OCI-LY7 (cell line): ENCODE data around the gene UHRF1. TPM values are rescaled to one million over a fixed set of nuclear protein-coding genes. Genes with fewer than 3 reads are reported as not detected.

Experiments used
- BruUV-seq: library from RNA; stranded (reverse); fragments of 400-500 nt; replicated peaks from 2 replicates; lab custom pipeline; 2021; lab: Mats Ljungman, UMichigan
- CTCF ChIA-PET: fragments of 300-600 bp; sonication (Branson Sonifier 250); formaldehyde crosslinking; loops from one replicate; lab custom pipeline; 2022; ENCODE audit warnings: antibody characterized with exemption; ENCODE audit not compliant: unreplicated experiment; lab: Charles Lee
- POLR2A ChIA-PET: fragments of 300-600 bp; sonication (Branson Sonifier 250); formaldehyde crosslinking; loops from one replicate; lab custom pipeline; 2022; ENCODE audit warnings: antibody characterized with exemption; lab: Charles Lee
- DNase-seq: peaks from one replicate; pipeline ENCODE4 v3.0.0-alpha.2; 2015; ENCODE audit warnings: low spot score
- H2AFZ ChIP-seq: fragments of 200-600 bp; sonication (generic), shearing (Covaris generic); 2 replicates; pipeline ENCODE4 v1.6.1; 2014; ENCODE audit warnings: mild to moderate bottlenecking, antibody characterized with exemption, low read length, moderate library complexity
- H3K27ac ChIP-seq: fragments of 200-600 bp; sonication (generic); 2 replicates; pipeline ENCODE4 v1.5.1; 2014; ENCODE audit warnings: mixed run types, low read depth, mild to moderate bottlenecking, moderate library complexity, low read length, inconsistent platforms; ENCODE audit not compliant: poor library complexity, severe bottlenecking
- H3K36me3 ChIP-seq: fragments of 200-600 bp; sonication (generic); 2 replicates; pipeline ENCODE4 v1.6.1; 2014; ENCODE audit warnings: mild to moderate bottlenecking, antibody characterized with exemption, low read length, moderate library complexity, mixed read lengths; ENCODE audit not compliant: insufficient read depth
- H3K4me1 ChIP-seq: fragments of 200-600 bp; sonication (generic); 2 replicates; pipeline ENCODE4 v1.5.1; 2014; ENCODE audit warnings: mild to moderate bottlenecking, low read length; ENCODE audit not compliant: insufficient read depth, poor library complexity, severe bottlenecking
- H3K4me2 ChIP-seq: fragments of 200-600 bp; sonication (generic); 2 replicates; pipeline ENCODE4 v1.6.1; 2014; ENCODE audit warnings: mild to moderate bottlenecking, low read length
- H3K4me3 ChIP-seq: fragments of 200-600 bp; sonication (generic); 2 replicates; pipeline ENCODE4 v1.5.1; 2014; ENCODE audit warnings: mild to moderate bottlenecking, low read depth, low read length; ENCODE audit not compliant: poor library complexity, severe bottlenecking
- H3K79me2 ChIP-seq: fragments of 200-600 bp; sonication (generic); 2 replicates; pipeline ENCODE4 v1.6.1; 2016; ENCODE audit warnings: low read depth, mild to moderate bottlenecking, low read length, moderate library complexity, mixed read lengths; ENCODE audit not compliant: insufficient read depth
- H3K9me2 ChIP-seq: fragments of 200-600 bp; sonication (generic); 2 replicates; pipeline ENCODE4 v1.6.1; 2016; ENCODE audit warnings: mild to moderate bottlenecking, low read length, mixed read lengths; ENCODE audit not compliant: insufficient read depth
- H3K9me3 ChIP-seq: fragments of 200-600 bp; sonication (generic); 2 replicates; pipeline ENCODE4 v1.6.1; 2014; ENCODE audit warnings: mild to moderate bottlenecking, mixed run types, low read length, mixed read lengths
- H4K20me1 ChIP-seq: fragments of 200-600 bp; sonication (generic); 2 replicates; pipeline ENCODE4 v1.6.1; 2014; ENCODE audit warnings: mild to moderate bottlenecking, antibody characterized with exemption, low read length, moderate library complexity, mixed read lengths; ENCODE audit not compliant: insufficient read depth
- EZH2phosphoT487 ChIP-seq: fragments of 200-600 bp; sonication (generic); IDR thresholded peaks from 2 replicates; pipeline ENCODE4 v1.6.1; 2018; ENCODE audit warnings: low read depth, borderline replicate concordance, mild to moderate bottlenecking, mixed run types, antibody characterized with exemption, low read length, moderate library complexity, mixed read lengths
- intact Hi-C: fragments of 100-400 bp; cut with micrococcal nuclease; formaldehyde crosslinking; loops from one replicate; pipeline ENCODE4 v1.10.0; 2022; ENCODE audit not compliant: unreplicated experiment
- total RNA-seq, 2 experiments: library from RNA; depleted of rRNA in 1 of 2; stranded (reverse); fragments of >200 nt in 1 of 2; shearing (Covaris generic) in 1 of 2; gene quantifications; 2 replicates each; pipeline ENCODE4 v1.2.3, GENCODE V29; 2014 to 2022
- TF ChIP-seq, protein P1 (sequence below): fragments of 200-600 bp; sonication (generic); conservative IDR thresholded peaks from 2 replicates; pipeline ENCODE4 v1.5.1; 2014; ENCODE audit warnings: mild to moderate bottlenecking, antibody characterized with exemption, low read length, moderate library complexity, mixed read lengths

The UHRF1 gene
- total RNA-seq, 2 experiments from 2014 or later = 141 to 186 TPM

DNA sequence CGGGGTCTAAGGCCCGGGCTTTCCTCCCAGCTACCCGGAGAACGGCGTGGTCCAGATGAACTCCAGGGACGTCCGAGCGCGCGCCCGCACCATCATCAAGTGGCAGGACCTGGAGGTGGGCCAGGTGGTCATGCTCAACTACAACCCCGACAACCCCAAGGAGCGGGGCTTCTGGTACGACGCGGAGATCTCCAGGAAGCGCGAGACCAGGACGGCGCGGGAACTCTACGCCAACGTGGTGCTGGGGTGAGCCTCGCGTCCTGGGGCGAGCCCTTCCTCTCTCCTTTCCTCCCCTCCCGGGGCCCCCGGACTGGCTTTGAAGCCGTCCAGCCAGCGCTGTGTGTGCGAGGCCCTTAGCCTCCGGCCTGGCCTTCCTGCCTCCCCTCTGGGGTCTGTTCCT is 23.4 kb downstream of the UHRF1 start:
- POLR2A ChIA-PET = no interaction called here
- BruUV-seq = no TSS peak
- no peaks in the 10 kb centered on the region for H3K4me1 ChIP-seq
- H3K79me2 ChIP-seq = peaks cover 24% of the 10 kb centered on the region
- no peaks in the 10 kb centered on the region for H3K9me3 ChIP-seq
- CTCF ChIA-PET = no interaction called here
- H2AFZ ChIP-seq = no peak overlapping the region
- H3K36me3 ChIP-seq = peaks cover 98% of the 10 kb centered on the region
- DNase-seq = no peak
- no peak for TF ChIP-seq EZH2phosphoT487
- TF ChIP-seq, protein P1, sequence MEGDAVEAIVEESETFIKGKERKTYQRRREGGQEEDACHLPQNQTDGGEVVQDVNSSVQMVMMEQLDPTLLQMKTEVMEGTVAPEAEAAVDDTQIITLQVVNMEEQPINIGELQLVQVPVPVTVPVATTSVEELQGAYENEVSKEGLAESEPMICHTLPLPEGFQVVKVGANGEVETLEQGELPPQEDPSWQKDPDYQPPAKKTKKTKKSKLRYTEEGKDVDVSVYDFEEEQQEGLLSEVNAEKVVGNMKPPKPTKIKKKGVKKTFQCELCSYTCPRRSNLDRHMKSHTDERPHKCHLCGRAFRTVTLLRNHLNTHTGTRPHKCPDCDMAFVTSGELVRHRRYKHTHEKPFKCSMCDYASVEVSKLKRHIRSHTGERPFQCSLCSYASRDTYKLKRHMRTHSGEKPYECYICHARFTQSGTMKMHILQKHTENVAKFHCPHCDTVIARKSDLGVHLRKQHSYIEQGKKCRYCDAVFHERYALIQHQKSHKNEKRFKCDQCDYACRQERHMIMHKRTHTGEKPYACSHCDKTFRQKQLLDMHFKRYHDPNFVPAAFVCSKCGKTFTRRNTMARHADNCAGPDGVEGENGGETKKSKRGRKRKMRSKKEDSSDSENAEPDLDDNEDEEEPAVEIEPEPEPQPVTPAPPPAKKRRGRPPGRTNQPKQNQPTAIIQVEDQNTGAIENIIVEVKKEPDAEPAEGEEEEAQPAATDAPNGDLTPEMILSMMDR = no peak
- H3K27ac ChIP-seq = no peak overlapping the region
- H3K4me2 ChIP-seq = no peak overlapping the region
- intact Hi-C loops = no loop called here
- H4K20me1 ChIP-seq = peaks cover 7% of the 10 kb centered on the region; the same call in 1 of the 2 replicates
- H3K4me3 ChIP-seq = no peak overlapping the region
- no peaks in the 10 kb centered on the region for H3K9me2 ChIP-seq

DNA sequence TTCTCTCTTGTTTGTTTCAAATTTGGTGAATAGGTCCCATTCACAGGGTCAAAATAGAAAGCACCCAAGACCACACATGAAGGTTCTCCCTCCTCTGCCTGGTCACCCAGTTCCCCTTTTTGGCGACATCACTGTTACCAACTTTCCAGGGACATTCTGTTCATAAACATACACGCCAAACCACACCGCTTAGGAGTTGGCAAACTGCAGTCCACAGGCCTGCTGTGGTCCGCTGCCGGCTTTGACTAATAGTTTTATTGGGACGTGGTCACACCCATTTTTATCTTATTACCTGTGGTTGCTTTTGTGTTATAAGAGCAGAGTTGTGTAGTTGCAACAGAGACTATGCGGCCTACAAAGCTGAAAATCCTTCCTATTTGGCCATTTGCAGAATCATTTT is 24.2 kb downstream of the UHRF1 start:
- TF ChIP-seq EZH2phosphoT487 = no peak
- TF ChIP-seq, protein P1 = no peak
- Histone ChIP-seq H3K36me3 (peaks cover 98% of the 10 kb centered on the region), H3K9me3 (no peaks in the 10 kb centered on the region), H3K4me2 (no peak overlapping the region), H4K20me1 (peaks cover 10% of the 10 kb centered on the region), H3K9me2 (no peaks in the 10 kb centered on the region), H3K27ac (no peak overlapping the region), H3K79me2 (peaks cover 25% of the 10 kb centered on the region; the same call in 1 of the 2 replicates), H2AFZ (no peak overlapping the region), H3K4me3 (no peak overlapping the region), H3K4me1 (no peaks in the 10 kb centered on the region)
- POLR2A ChIA-PET = no interaction called here
- DNase-seq = no peak
- intact Hi-C loops = no loop called here
- CTCF ChIA-PET = no interaction called here
- no TSS peak for BruUV-seq

DNA sequence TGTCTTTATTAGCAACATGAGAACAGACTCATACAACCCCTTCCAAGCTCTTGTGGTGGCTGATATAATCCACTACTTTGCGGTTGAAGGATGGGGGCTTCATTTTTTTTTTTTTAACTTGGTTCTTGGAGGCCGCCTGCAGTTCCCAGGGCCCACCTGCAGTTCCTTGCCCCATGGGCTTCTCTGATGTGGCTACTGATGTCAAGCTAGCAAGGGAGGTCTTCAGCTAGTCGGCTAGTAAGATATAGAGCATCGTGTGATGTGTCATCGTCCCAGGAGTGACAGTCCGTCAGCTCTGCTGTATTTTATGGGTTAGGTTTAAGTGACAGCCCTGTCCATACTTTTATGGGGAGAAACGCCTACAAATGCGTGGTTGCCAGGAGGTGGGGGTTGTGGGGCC is 26.1 kb downstream of the UHRF1 start:
- POLR2A ChIA-PET = no interaction called here

More for the DNA sequence above, 26.1 kb downstream of the UHRF1 start:
- H3K4me1 ChIP-seq = no peaks in the 10 kb centered on the region
- peaks cover 26% of the 10 kb centered on the region; the same call in 1 of the 2 replicates for H3K79me2 ChIP-seq
- CTCF ChIA-PET = no interaction called here
- peaks cover 98% of the 10 kb centered on the region for H3K36me3 ChIP-seq
- intact Hi-C loops = no loop called here
- no TSS peak for BruUV-seq
- H3K4me2 ChIP-seq = no peak overlapping the region
- H3K9me3 ChIP-seq = no peaks in the 10 kb centered on the region
- TF ChIP-seq, protein P1 = no peak
- no peak for TF ChIP-seq EZH2phosphoT487
- H3K27ac ChIP-seq = no peak overlapping the region
- no peaks in the 10 kb centered on the region for H3K9me2 ChIP-seq
- no peak overlapping the region for H3K4me3 ChIP-seq
- H4K20me1 ChIP-seq = peaks cover 5% of the 10 kb centered on the region
- DNase-seq = no peak
- H2AFZ ChIP-seq = no peak overlapping the region
